HG02943 (cell line): ENCODE data around the gene ASRGL1.

Experiments
- ATAC-seq: cut with Tn5 transposase; IDR thresholded peaks from one replicate; pipeline ENCODE4 v1.9.1; 2021; ENCODE audit warnings: mild to moderate bottlenecking, low read depth, moderate library complexity; ENCODE audit not compliant: unreplicated experiment

The ASRGL1 gene

DNA sequence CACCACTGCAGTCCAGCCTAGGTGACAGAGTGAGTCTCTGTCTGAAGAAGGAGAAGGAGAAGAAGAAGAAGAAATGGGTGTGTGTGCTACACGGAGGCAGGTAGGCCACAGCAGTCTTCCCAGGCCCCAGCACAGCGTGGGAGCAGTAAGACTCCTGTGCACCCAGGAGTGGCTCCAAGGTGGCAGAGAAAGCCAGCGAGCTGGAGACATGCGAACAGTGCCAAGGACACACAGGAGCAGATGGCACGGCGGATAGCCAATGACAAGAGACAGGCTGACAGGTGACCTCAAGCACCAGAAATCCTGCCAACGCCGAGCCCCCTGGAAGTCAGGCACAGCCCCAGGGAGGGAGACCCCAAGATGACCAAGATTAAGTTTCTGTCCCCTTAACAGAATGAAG is 72.6 kb downstream of the ASRGL1 start:
- ATAC-seq: no peak

DNA sequence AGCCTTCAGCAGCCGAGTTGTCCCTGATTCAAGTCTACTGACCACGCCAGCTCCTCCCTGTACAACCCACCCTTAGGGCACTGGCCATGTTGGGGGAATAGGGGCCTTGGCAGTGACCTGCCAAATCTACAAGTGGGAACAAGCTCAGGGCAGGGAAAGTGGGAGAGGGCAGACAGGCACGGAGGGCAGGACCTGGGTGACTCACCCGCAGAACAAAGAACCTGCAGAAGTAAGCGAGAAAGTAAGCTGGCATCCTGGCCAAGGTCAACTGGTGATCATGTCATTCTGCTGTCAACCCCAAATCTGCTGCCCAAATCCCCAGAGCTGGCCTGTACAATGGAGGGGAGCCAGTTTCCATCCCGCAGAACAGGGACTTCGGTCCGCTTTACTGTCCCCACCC is 73.7 kb downstream of the ASRGL1 start:
- ATAC-seq: no peak

- no peak for ATAC-seq
Measured at GRCh38 chr11:62411524-62411923, 74.3 kb downstream of the ASRGL1 start.

DNA sequence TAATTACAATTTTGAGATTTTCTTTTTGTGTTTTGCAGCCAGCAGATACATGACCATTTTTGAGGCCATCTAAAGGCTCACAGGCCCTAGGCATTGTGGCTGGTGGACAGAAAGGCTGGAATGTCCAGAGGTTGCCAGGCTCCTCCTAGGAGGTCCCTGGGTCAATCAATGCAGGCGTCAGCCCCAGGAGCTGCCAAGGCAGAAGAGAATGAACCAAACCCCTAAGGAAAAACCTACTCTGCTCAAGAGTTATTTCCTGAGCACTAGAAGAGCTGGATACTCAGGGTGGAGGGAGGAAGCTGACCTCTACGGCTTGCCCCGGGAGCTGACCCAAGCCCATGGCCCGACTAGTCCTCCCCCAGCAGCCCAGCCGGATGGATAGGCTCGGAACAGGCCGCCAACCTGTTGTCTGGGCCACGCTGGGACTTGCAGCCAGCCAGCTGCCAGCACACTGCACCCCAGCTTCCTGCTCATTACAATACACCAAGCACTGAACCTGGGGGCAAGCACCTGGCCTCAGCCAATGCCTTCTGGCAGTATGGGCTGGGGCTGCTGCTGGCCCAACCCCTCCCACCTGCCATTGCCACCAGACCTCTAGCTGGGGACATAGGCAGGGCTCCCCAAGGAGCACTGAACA is 75.9 kb downstream of the ASRGL1 start:
- no peak for ATAC-seq

DNA sequence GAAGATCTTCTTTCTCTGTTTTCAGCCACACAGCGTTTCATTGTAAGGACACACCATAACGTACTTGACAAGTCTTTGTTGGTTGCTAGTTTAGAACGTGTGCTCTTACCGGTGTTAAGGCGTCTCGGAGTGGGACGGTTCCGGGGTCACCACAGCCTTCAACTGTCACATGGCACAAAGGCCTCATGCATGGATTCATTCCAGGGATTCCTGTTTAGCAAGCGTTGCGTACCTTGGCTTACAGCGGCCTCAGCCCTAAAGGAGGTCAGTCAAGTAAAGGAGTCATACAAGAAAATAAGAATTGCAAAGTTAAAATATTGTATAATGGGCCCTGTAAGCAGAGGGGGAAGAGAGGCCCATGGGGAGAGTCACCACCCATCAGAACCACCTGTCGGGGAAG is 79.3 kb downstream of the ASRGL1 start:
- no peak for ATAC-seq

- no peak for ATAC-seq
Measured at GRCh38 chr11:62418136-62418535, 80.9 kb downstream of the ASRGL1 start.

DNA sequence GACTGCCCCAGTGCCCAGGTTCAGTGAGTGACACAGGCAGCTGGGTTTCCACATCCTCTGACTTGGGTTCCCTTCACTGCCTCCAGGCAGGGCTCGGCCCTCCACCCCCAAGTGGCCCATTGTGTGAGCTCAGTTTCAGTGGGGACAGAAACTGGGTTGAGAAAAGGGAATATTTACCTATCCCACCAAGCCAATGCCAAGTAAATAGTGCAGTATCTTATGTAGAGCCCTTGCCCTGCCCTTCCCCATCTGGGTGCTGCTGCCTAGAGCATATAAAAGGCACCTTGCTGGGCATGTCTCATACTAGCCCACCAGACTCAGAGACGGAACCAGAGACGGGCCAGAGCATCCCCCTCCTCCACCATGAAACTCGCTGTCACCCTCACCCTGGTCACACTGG is 81.5 kb downstream of the ASRGL1 start, which contains the start of gene SCGB1A1:
Gene SCGB1A1, plus strand, starts transcription at position 301 of the 400 bp plus-strand sequence. Its CDS starts 63 bp downstream, at position 364.
- ATAC-seq: no peak

GRCh38 chr11:62419314-62419929 is 82.2 kb downstream of the ASRGL1 start:
- no peak for ATAC-seq

DNA sequence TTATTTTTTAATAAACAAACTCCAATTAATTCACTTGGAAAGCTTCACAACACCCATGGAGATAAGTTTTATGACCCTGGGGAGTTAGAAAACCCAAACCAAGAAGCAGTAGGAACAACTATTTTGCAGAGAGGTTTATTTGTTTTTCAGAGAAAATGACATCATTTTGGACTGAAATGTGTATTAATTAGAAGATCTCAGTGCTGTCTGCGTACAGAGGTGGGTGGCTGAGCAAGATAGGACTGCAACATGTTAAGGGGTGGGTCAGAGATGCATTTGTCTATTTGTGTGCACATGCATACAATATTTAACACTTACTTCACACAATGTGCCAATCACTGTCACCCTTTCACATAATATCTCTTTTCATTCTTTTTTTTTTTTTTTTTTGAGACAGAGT is 82.7 kb downstream of the ASRGL1 start:
- no peak for ATAC-seq

DNA sequence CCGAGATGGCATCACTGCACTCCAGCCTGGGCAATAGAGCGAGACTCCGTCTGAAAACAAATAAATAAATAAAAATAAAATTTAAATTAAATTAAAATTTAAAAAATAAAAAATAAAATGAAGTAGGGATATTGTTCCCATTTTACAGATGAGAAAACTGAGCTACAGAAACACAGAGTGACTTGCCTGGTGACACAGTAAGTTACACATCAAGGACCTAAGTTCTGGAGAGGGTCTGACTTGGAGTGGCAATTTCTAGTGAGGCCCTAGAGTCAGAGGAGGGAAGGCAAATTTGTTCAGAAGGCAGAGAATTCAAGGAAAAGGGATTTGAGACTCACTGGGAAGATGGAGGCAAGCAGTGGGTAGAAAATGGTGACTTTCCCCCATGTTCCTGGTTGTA is 83.6 kb downstream of the ASRGL1 start:
- ATAC-seq: no peak

- ATAC-seq: no peak
Measured at GRCh38 chr11:62421996-62422395, 84.7 kb downstream of the ASRGL1 start.

DNA sequence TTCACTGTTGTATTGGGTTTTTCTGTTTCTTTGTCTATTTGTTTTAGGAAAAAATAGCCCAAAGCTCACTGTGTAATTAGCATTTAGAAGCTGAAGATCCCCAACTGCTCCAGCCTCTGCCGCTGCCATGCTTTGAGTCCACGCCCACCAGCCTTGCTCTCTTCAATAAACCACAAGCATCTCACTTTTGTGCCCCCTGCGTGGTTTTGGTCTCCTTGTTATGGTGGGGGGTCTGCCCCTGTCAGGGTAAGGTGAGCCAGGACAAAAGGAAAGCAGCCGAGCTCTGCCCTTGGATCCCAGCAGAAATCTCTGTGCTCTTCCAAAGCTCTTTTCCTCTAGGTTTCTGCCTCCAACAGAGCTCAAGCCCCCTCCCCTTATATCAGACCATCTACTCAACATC is 85.8 kb downstream of the ASRGL1 start:
- ATAC-seq: no peak

DNA sequence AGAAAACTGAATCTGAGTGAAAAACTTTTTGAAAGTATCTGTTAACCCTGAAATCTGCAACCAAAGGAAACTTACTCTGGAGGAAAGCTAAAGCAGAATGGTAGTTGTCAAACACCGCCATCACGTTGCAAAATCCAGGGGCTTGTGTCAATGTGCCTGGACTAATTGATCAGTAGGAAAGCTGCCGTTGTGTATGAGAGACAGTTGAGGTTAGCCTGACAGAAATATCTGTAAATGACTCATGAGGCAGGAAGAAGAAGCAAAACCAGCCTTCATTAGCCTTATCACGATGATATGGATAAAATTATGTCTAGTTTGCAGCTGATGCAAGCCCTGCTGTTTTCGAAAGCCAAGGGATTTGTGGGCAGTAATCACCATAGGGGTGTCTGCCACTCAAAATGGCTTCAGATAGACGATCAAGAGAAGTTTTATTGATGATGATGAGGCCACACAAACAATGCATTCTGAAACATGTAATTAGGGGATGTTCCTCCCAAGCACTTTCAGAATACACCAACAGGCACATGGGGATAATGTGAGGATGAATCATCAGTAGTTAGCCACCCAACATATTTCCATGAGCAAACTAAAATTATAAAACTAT is 90.5 kb downstream of the ASRGL1 start:
- no peak for ATAC-seq

GRCh38 chr11:62428871-62429560 is 91.8 kb downstream of the ASRGL1 start:
- no peak for ATAC-seq

DNA sequence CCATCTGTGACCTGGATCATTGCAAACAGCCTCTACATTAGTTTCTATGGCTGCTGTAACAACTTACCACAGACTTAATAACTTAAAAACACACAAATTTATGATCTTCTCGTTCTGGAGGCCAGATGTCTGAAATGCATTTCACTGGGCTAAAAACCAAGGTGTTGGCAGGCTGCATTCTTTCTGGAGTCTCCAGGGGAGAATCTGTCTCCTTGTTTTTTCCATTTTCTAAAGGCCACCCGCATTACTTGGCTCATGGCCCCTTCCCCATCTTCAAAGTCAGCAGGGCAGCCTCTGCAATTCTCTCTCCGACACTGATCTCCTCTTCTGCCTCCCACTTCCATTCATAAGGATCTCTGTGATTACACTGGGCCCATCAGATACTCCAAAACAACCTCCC is 93.2 kb downstream of the ASRGL1 start:
- ATAC-seq: no peak

DNA sequence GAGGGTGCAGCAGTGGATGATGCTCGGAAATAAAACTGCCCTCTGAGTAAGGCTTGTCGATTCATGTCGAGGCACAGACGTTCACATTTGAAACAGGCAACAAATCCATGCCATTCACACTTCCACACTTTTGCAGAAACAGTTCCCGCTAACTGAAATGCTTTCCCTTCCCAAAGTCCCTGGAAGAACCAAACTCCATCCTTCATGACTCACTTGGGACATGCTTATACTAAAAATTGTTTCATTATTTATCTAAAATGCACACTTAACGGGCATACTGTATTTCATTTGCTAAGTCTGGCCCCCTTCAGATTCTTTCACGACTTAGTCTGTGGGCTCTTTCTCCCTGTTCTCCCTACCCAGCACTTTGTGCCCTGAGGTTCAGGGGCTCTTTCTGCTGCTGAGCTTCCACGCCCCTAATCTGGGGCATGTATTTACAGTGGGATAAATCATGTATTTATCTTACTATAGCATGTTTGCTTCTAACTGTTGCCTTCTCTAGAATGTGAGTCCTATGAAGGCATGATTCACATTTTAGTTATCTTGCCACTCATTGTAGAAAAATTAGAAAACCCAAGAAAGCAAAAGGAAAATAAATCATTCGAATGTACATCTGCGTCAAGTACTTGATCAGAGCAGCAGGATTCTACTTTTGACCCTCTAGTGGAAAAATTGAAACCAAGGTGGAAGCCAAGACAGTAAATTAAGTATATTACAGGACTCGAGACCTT is 94.1 kb downstream of the ASRGL1 start:
- ATAC-seq: no peak

- no peak for ATAC-seq
Measured at GRCh38 chr11:62432695-62433094, 95.4 kb downstream of the ASRGL1 start.

DNA sequence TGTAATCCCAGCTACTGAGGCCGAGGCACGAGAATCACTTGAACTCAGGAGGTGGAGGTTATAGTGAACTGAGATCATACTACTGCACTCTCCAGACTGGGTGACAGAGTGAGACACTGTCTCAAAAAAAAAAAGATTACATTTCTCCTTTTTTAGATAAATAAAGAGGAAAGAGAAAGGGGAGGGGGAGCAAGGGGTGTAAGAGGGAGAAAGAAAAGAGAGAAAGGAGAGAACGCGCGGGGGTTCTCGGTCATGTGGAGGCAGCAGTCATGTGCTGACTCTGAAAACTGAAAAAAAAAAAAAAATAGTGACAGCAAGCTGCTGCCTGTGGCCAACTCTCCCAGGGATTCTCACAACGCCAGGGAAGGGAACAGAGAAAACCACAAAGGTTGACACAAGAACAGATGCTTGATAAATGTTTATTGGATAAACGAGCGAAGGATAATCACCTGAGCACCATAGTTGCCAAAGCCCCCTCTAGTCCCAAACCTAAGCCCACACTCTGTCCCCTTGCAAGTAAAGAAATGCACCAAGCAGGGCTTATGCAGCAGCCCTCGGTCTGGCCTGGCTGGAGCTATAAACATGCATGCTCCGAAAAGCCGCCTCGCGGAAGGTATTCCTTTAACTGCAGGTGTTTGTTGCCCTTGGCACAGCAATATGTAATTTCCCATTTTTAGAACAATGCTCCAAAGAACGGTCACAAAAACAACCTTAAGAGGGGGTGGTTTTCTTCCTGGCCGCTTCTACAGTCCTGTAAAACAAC is 96.1 kb downstream of the ASRGL1 start:
- ATAC-seq: no peak

- no peak for ATAC-seq
Measured at GRCh38 chr11:62433904-62434276, 96.6 kb downstream of the ASRGL1 start.
